Muscle layer of duodenum (tissue), 2 donors: ENCODE data around the gene PTPRU.

Source experiments
- H3K27ac ChIP-seq: one replicate; pipeline ENCODE4 v1.7.0; 2013; ENCODE audit warnings: mild to moderate bottlenecking, low read length
- H3K27me3 ChIP-seq: one replicate; pipeline ENCODE4 v1.7.0; 2013; ENCODE audit warnings: low read depth, mild to moderate bottlenecking, control low read depth, low read length
- H3K36me3 ChIP-seq, 2 donors: one replicate each; pipeline ENCODE4 v1.7.0; 2013; ENCODE audit warnings: low read length in 2 of 2, control low read depth in 1 of 2, mild to moderate bottlenecking in 1 of 2; ENCODE audit not compliant: insufficient read depth in 2 of 2, control insufficient read depth in 1 of 2
- H3K4me1 ChIP-seq, 2 donors: one replicate each; pipeline ENCODE4 v1.7.0; 2013; ENCODE audit warnings: low read length in 2 of 2, mild to moderate bottlenecking in 2 of 2, control low read depth in 1 of 2, moderate library complexity in 1 of 2; ENCODE audit not compliant: insufficient read depth in 2 of 2, control insufficient read depth in 1 of 2
- H3K4me3 ChIP-seq, 2 donors: one replicate each; pipeline ENCODE4 v1.7.0; 2013; ENCODE audit warnings: low read length in 2 of 2, low read depth in 1 of 2, mild to moderate bottlenecking in 1 of 2
- H3K9me3 ChIP-seq, 2 donors: one replicate each; pipeline ENCODE4 v1.7.0; 2013; ENCODE audit warnings: low read length in 2 of 2, control low read depth in 1 of 2, mild to moderate bottlenecking in 1 of 2; ENCODE audit not compliant: control insufficient read depth in 1 of 2
- donor health status: healthy.

PTPRU gene

DNA sequence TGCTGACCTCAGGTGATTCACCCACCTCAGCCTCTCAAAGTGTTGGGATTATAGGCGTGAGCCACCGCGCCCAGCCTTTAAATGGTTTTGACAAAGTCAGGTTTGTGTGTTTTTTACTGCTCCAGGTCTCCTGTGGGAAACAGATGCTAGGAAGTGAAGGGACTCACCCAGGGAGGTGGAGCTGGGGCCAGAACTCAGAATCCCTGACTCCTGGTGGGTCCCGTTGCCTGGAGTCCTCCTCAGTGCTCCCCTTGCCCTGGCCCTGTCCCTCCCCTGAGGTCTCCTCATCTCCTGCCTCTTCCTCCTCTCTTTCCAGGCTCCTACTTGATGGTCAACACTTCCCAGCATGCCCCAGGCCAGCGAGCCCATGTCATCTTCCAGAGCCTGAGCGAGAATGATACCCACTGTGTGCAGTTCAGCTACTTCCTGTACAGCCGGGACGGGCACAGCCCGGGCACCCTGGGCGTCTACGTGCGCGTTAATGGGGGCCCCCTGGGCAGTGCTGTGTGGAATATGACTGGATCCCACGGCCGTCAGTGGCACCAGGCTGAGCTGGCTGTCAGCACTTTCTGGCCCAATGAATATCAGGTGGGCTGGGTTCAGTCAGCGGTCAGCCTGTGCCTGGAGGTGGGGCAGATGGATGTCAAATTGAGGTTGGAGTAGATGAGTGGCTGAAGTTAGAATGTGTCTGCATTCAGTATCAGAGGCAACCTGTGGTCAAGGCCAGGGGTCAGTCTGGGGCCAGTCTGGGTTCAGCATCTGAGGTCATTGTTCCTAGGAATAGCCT is 22.1 kb downstream of the PTPRU start:
- Histone ChIP-seq H3K4me3 (no peak overlapping the region), H3K9me3 (no peaks in the 10 kb centered on the region), H3K27ac (no peak overlapping the region), H3K4me1 (peaks cover 0 to 18% of the 10 kb centered on the region in 2 donors), H3K36me3 (no peaks in the 10 kb centered on the region), H3K27me3 (peaks cover 13% of the 10 kb centered on the region)

GRCh38 chr1:29258976-29259801 is 22.9 kb downstream of the PTPRU start:
- Histone ChIP-seq H3K4me3 (peak overlapping the region in 1 of 2 donors; percentile 65), H3K27me3 (peaks cover 13% of the 10 kb centered on the region), H3K4me1 (peaks cover 0 to 18% of the 10 kb centered on the region in 2 donors), H3K36me3 (no peaks in the 10 kb centered on the region), H3K27ac (no peak overlapping the region), H3K9me3 (no peaks in the 10 kb centered on the region)

DNA sequence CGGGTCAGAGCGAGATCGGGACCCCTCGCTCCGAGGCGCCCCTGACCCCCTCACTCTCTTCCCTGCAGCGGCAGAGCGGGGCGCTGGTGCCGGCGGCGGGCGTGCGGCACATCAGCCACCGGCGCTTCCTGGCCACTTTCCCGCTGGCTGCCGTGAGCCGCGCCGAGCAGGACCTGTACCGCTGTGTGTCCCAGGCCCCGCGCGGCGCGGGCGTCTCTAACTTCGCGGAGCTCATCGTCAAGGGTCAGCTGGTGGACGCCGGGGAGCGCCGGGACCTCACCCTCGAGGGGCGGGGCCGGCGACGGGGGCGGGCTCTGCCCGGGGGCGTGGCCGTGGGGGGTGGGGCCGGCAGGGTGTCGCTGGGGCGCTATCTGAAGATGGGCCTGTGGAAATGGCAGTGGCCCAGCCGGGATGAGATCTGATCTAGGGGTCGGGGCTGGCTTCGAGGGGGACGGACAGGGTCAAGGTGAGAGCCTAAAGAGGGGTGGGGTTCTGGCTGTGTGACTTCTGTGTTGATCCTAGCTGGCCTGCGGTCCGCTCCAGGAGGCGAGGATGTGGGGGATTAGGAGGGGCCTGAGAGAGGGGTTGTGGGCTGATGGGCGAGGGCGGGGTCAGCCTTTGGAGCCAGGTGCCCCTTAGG is 23.6 kb downstream of the PTPRU start:
- H3K4me1 ChIP-seq, result peaks cover 0 to 18% of the 10 kb centered on the region in 2 donors
- no peak overlapping the region for H3K27ac ChIP-seq
- no peaks in the 10 kb centered on the region for H3K9me3 ChIP-seq
- no peaks in the 10 kb centered on the region for H3K36me3 ChIP-seq
- H3K27me3 ChIP-seq, result peaks cover 13% of the 10 kb centered on the region
- H3K4me3 ChIP-seq, result peak overlapping the region in 1 of 2 donors; percentile 65

- no peaks in the 10 kb centered on the region for H3K36me3 ChIP-seq
- no peak overlapping the region for H3K27ac ChIP-seq
- H3K4me3 ChIP-seq, result peak overlapping the region in 1 of 2 donors; percentile 65
- H3K27me3 ChIP-seq, result peaks cover 13% of the 10 kb centered on the region
- peaks cover 0 to 18% of the 10 kb centered on the region in 2 donors for H3K4me1 ChIP-seq
- no peaks in the 10 kb centered on the region for H3K9me3 ChIP-seq
Measured at GRCh38 chr1:29260531-29260930, 24.2 kb downstream of the PTPRU start.

GRCh38 chr1:29264773-29265389 is 28.6 kb downstream of the PTPRU start:
- Histone ChIP-seq H3K27ac (no peak overlapping the region), H3K4me3 (no peak overlapping the region), H3K9me3 (no peaks in the 10 kb centered on the region), H3K4me1 (peaks cover 0 to 6% of the 10 kb centered on the region in 2 donors), H3K27me3 (peaks cover 4% of the 10 kb centered on the region), H3K36me3 (no peaks in the 10 kb centered on the region)

DNA sequence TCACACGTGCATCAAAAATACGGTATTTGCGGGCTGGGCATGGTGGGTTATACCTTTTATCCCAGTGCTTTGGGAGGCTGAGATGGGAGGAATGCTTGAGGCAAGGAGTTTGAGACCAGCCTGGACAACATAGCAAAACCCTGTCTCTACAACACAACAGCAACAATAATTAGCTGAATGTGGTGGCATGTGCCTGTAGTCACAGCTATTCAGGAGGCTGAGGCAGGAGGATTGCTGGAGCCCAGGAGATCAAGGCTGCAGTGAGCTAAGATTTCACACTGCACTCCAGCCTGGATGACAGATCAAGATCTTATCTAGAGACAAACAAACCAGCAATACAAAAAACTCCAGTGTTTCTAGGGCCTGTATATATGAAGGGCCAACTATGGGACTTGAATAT is 30.6 kb downstream of the PTPRU start:
- Histone ChIP-seq H3K27me3 (no peaks in the 10 kb centered on the region), H3K4me3 (no peak overlapping the region), H3K36me3 (no peaks in the 10 kb centered on the region), H3K9me3 (no peaks in the 10 kb centered on the region), H3K4me1 (peaks cover 5 to 8% of the 10 kb centered on the region in 2 donors), H3K27ac (no peak overlapping the region)

DNA sequence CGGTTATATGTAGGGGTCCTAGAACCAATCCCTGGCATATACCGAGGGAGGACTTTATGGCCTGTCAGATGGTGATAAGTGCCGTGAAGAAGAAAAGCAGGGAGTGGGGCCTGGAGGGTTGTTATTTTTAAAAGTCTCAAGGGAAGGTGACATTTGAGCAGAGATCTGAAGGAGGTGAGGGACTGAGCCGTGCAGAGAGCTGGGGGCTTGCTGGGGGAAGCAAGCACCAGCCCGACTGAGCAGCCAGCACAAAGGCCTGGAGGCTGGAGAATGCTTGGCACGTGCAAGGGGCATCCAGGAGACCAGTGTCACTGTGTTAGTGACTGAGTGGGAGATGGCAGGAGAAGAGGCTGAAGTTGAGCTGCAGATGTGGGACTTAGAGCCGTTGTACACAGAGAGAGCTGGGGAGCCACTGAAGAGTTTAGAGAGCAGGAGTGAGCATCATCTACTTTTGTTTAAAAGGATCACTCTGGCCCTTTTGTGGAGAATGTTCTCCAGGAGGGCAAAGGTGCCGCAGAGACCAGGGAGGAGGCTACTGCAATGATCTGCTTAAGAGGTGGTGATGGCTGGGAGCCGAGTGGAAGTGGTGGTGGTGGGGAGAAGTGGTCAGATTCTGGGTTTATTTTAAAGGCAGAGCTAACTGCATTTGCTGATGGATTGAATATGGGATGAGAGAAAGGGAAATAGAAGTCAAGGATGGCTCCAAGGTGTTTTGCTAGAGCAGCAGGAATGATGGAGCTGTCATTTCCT is 31.2 kb downstream of the PTPRU start:
- no peaks in the 10 kb centered on the region for H3K27me3 ChIP-seq
- no peaks in the 10 kb centered on the region for H3K9me3 ChIP-seq
- no peaks in the 10 kb centered on the region for H3K36me3 ChIP-seq
- peaks cover 5 to 12% of the 10 kb centered on the region in 2 donors for H3K4me1 ChIP-seq
- H3K27ac ChIP-seq, result no peak overlapping the region
- no peak overlapping the region for H3K4me3 ChIP-seq

DNA sequence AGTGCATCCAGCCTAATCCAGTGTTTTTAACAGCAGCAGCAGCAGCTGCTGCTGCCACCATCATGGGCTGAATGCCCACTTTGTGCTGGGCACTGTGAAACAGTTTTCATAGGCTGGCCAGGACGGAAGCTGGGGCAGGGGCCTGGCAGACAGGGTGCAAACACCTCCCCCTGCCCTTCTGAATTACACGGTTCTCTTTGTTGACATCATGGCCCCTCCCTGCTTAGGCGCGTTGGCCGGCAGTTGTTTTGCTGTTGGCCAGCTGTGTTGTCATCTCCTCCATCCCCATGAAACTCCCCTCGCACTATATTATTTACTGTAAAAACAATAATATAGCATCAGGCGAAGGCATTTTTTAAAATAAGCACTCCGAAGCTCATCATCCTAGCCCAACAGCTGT is 33.1 kb downstream of the PTPRU start:
- no peaks in the 10 kb centered on the region for H3K36me3 ChIP-seq
- H3K27me3 ChIP-seq, result no peaks in the 10 kb centered on the region
- peaks cover 5 to 12% of the 10 kb centered on the region in 2 donors for H3K4me1 ChIP-seq
- no peak overlapping the region for H3K4me3 ChIP-seq
- H3K9me3 ChIP-seq, result no peaks in the 10 kb centered on the region
- no peak overlapping the region for H3K27ac ChIP-seq

GRCh38 chr1:29270929-29271521 is 34.7 kb downstream of the PTPRU start:
- peaks cover 5 to 12% of the 10 kb centered on the region in 2 donors for H3K4me1 ChIP-seq
- H3K4me3 ChIP-seq, result no peak overlapping the region
- no peaks in the 10 kb centered on the region for H3K27me3 ChIP-seq
- H3K9me3 ChIP-seq, result no peaks in the 10 kb centered on the region
- H3K36me3 ChIP-seq, result peaks cover 0 to 8% of the 10 kb centered on the region in 2 donors
- no peak overlapping the region for H3K27ac ChIP-seq

DNA sequence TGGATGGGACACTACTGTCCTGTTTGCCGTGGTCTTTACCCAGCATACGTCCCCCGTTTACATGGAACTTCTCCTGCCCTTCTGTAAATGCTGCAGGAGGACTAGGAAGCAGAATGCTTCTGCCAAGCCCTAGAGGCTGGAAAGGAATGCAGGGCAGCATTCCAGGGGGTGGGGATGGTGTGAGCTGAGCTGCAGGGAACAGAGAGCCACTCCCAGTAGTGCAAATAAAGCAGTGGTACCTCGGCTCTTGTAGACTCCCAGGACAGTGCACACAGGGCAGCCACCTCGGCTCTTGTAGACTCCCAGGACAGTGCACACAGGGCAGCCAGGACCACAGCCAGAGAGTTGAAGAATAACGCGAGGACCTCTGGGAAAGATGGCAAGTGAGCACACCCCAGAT is 35.4 kb downstream of the PTPRU start:
- Histone ChIP-seq H3K4me3 (no peak overlapping the region), H3K27ac (no peak overlapping the region), H3K9me3 (no peaks in the 10 kb centered on the region), H3K36me3 (peaks cover 0 to 8% of the 10 kb centered on the region in 2 donors), H3K4me1 (peaks cover 5 to 12% of the 10 kb centered on the region in 2 donors), H3K27me3 (no peaks in the 10 kb centered on the region)
